Loucy (cell line): ENCODE data around the gene SMIM23.

Experiments used
- EZH2phosphoT487 ChIP-seq: fragments of 200-600 bp; IDR thresholded peaks from 2 replicates; pipeline ENCODE4 v1.6.1; 2018; ENCODE audit warnings: antibody characterized with exemption, mild to moderate bottlenecking, moderate library complexity, borderline replicate concordance
- TF ChIP-seq, protein P1 (sequence below): fragments of 200-600 bp; sonication (generic); conservative IDR thresholded peaks from 2 replicates; pipeline ENCODE4 v1.5.1; 2014; ENCODE audit warnings: mild to moderate bottlenecking, antibody characterized with exemption, low read length

DNA sequence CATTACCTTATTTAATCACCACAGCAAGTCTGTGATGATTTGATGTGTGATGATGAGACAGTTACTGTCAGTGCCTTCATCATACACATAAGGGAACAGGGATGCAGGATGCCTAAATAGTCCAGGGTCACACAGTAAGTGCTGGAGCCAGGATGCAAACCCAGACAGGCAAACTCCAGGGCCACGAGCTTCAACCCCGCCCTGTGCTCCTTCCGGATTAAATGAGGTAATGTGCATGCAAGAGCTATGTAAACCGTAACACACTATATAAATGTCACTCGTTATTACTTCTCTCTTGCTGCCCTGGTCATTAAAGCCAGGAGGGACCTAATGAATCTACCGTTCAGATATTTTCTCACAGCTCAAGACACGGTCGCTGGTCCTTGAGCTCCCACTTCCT is 12.8 kb downstream of the SMIM23 start:
- TF ChIP-seq, protein P1, sequence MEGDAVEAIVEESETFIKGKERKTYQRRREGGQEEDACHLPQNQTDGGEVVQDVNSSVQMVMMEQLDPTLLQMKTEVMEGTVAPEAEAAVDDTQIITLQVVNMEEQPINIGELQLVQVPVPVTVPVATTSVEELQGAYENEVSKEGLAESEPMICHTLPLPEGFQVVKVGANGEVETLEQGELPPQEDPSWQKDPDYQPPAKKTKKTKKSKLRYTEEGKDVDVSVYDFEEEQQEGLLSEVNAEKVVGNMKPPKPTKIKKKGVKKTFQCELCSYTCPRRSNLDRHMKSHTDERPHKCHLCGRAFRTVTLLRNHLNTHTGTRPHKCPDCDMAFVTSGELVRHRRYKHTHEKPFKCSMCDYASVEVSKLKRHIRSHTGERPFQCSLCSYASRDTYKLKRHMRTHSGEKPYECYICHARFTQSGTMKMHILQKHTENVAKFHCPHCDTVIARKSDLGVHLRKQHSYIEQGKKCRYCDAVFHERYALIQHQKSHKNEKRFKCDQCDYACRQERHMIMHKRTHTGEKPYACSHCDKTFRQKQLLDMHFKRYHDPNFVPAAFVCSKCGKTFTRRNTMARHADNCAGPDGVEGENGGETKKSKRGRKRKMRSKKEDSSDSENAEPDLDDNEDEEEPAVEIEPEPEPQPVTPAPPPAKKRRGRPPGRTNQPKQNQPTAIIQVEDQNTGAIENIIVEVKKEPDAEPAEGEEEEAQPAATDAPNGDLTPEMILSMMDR: no peak
- TF ChIP-seq EZH2phosphoT487: no peak
